ENCODE measurements around the gene GATA6. TPM values are rescaled to one million over a fixed set of nuclear protein-coding genes. Genes with fewer than 3 reads are reported as not detected.

Gene GATA6
- total and polyA plus RNA-seq, 2 of the 13 experiments (the other 11 are each of a cell fraction or from before 2014, with no cell fraction given), result 0.84 to 3.2 TPM

DNA sequence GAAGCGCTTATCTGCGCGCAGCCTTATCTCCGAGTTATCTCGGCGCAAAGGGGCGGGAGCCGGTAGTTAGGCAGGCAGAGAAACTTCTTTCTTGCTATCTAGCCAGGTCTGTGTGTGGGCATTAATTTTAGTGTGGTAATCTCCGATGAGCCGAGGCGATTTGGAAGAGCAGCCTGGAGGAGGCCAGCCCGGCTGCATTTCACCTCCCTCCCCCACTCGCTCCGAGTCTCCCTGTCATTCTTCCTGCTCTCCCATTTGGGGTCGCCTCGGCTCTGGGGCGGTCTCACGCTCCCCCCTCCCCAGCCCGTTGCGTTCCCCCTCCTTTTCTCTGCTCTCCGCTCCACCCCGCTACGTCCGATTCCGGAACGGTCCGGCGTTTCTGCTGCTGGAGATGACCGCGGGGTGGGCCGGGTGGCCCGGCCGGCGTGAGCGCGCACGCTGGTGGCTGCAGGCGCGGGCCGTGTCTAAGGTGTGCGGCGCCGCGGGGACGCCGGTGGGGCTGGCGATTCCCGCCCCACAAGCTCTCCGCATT lies 566 bp downstream of the GATA6 start (continued):
- TF ChIP-seq NFE2 (CRISPR knock-in tag; IDR thresholded peaks at IDR 0.05) (no peak), SALL2 (CRISPR knock-in tag; IDR thresholded peaks at IDR 0.05) (0 out of 2 replicates have a peak, but pooled peaks have one; percentile 11), ZKSCAN5 (CRISPR knock-in tag; IDR thresholded peaks at IDR 0.05) (no peak), ZNF615 (CRISPR knock-in tag; IDR thresholded peaks at IDR 0.05; ENCODE audit: borderline replicate concordance) (no peak), CBX2 (IDR thresholded peaks at IDR 0.05; ENCODE audit: low read depth, low read length) (0 out of 2 replicates have a peak, but pooled peaks have one; percentile 55), CBX2 (CRISPR knock-in tag; IDR thresholded peaks at IDR 0.05; ENCODE audit: low read depth) (no peak), ZFY (CRISPR knock-in tag; IDR thresholded peaks at IDR 0.05) (peak; percentile 57; the same call in 1 of the 2 replicates), ZNF589 (CRISPR knock-in tag; conservative IDR thresholded peaks at IDR 0.05) (peak; percentile 55; the same call in 1 of the 2 replicates), ZNF292 (CRISPR knock-in tag; IDR thresholded peaks at IDR 0.05; ENCODE audit: borderline replicate concordance, low read depth) (0 out of 2 replicates have a peak, but pooled peaks have one; percentile 19), GTF3A (CRISPR knock-in tag; conservative IDR thresholded peaks at IDR 0.05) (0 out of 2 replicates have a peak, but pooled peaks have one; percentile 6), RBFOX2 (IDR thresholded peaks at IDR 0.05; ENCODE audit: low read depth, low read length) (0 out of 2 replicates have a peak, but pooled peaks have one; percentile 29), ZNF777 (CRISPR knock-in tag; IDR thresholded peaks at IDR 0.05) (peak; percentile 62; the same call in 1 of the 2 replicates), ZNF138 (CRISPR knock-in tag; IDR thresholded peaks at IDR 0.05; ENCODE audit: low read depth) (no peak), MIXL1 (CRISPR knock-in tag; IDR thresholded peaks at IDR 0.05) (no peak), ZSCAN25 (CRISPR knock-in tag; IDR thresholded peaks at IDR 0.05) (0 out of 2 replicates have a peak, but pooled peaks have one; percentile 0), ZFYVE20 (CRISPR knock-in tag; IDR thresholded peaks at IDR 0.05; ENCODE audit: borderline replicate concordance, low read depth) (no peak), ZNF780A (CRISPR knock-in tag; IDR thresholded peaks at IDR 0.05) (0 out of 2 replicates have a peak, but pooled peaks have one; percentile 20), ZNF883 (CRISPR knock-in tag; IDR thresholded peaks at IDR 0.05; ENCODE audit: not compliant biosample characterization) (no peak), FOSL1 (CRISPR knock-in tag; IDR thresholded peaks at IDR 0.05; ENCODE audit: borderline replicate concordance) (no peak), GLI4 (CRISPR knock-in tag; IDR thresholded peaks at IDR 0.05; ENCODE audit: borderline replicate concordance) (peak; percentile 62; the same call in 1 of the 2 replicates)
- TF ChIP-seq, protein P1, sequence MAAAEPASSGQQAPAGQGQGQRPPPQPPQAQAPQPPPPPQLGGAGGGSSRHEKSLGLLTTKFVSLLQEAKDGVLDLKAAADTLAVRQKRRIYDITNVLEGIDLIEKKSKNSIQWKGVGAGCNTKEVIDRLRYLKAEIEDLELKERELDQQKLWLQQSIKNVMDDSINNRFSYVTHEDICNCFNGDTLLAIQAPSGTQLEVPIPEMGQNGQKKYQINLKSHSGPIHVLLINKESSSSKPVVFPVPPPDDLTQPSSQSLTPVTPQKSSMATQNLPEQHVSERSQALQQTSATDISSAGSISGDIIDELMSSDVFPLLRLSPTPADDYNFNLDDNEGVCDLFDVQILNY (CRISPR knock-in tag; conservative IDR thresholded peaks at IDR 0.05), result 0 out of 2 replicates have a peak, but pooled peaks have one; percentile 44
- TF ChIP-seq, protein P2, sequence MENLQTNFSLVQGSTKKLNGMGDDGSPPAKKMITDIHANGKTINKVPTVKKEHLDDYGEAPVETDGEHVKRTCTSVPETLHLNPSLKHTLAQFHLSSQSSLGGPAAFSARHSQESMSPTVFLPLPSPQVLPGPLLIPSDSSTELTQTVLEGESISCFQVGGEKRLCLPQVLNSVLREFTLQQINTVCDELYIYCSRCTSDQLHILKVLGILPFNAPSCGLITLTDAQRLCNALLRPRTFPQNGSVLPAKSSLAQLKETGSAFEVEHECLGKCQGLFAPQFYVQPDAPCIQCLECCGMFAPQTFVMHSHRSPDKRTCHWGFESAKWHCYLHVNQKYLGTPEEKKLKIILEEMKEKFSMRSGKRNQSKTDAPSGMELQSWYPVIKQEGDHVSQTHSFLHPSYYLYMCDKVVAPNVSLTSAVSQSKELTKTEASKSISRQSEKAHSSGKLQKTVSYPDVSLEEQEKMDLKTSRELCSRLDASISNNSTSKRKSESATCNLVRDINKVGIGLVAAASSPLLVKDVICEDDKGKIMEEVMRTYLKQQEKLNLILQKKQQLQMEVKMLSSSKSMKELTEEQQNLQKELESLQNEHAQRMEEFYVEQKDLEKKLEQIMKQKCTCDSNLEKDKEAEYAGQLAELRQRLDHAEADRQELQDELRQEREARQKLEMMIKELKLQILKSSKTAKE (CRISPR knock-in tag; IDR thresholded peaks at IDR 0.05; ENCODE audit: borderline replicate concordance), result no peak
- TF ChIP-seq, protein P3, sequence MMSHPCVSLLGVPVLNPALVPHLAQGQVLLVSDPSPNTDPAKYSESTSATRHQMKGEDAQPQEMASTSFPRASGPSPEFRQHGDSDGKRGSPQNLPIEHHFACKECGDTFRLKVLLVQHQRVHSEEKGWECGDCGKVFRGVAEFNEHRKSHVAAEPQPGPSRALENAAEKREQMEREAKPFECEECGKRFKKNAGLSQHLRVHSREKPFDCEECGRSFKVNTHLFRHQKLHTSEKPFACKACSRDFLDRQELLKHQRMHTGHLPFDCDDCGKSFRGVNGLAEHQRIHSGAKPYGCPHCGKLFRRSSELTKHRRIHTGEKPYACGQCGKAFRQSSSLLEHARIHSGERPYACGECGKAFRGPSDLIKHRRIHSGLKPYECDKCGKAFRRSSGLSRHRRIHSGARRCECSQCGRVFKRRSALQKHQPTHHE (CRISPR knock-in tag; IDR thresholded peaks at IDR 0.05; ENCODE audit: borderline replicate concordance), result 0 out of 2 replicates have a peak, but pooled peaks have one; percentile 31
- TF ChIP-seq, protein P4, sequence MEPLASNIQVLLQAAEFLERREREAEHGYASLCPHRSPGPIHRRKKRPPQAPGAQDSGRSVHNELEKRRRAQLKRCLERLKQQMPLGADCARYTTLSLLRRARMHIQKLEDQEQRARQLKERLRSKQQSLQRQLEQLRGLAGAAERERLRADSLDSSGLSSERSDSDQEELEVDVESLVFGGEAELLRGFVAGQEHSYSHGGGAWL (CRISPR knock-in tag; IDR thresholded peaks at IDR 0.05), result 0 out of 2 replicates have a peak, but pooled peaks have one; percentile 15
- TF ChIP-seq, protein P5, sequence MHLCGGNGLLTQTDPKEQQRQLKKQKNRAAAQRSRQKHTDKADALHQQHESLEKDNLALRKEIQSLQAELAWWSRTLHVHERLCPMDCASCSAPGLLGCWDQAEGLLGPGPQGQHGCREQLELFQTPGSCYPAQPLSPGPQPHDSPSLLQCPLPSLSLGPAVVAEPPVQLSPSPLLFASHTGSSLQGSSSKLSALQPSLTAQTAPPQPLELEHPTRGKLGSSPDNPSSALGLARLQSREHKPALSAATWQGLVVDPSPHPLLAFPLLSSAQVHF (CRISPR knock-in tag; IDR thresholded peaks at IDR 0.05), result no peak
